H1 (cell line): ENCODE measurements around the gene MMD. TPM values are rescaled to one million over a fixed set of nuclear protein-coding genes. Genes with fewer than 3 reads are reported as not detected.

Experiments
- CTCF ChIA-PET: fragments of 300-600 bp; sonication (Branson Sonifier 250); formaldehyde crosslinking; loops from one replicate; lab custom pipeline; 2021; ENCODE audit not compliant: partially characterized antibody; lab: Charles Lee
- POLR2A ChIA-PET: fragments of 300-600 bp; sonication (Branson Sonifier 250); formaldehyde crosslinking; loops from one replicate; lab custom pipeline; 2021; ENCODE audit warnings: inconsistent platforms; ENCODE audit not compliant: partially characterized antibody; lab: Charles Lee
- DNase-seq, 2 experiments: peaks; one replicate each; pipeline versions ENCODE4 v3.0.0 to v3.0.0-alpha.2; 2010 to 2022; ENCODE audit warnings: low spot score in 2 of 2, low read depth in 1 of 2, mixed read lengths in 1 of 2
- FAIRE-seq: peaks from 2 replicates; lab custom pipeline; 2011; peaks lifted over from hg19 to GRCh38; lab: Jason Lieb, UNC
- H2AFZ ChIP-seq: 2 replicates; pipeline ENCODE4 v1.8.1; 2012; ENCODE audit warnings: low read length, inconsistent platforms
- H2AK5ac ChIP-seq: 2 replicates; pipeline ENCODE4 v1.6.1; 2013; ENCODE audit warnings: low read depth, low read length
- H2BK120ac ChIP-seq: replicated peaks from 2 replicates; pipeline ENCODE3; 2013; ENCODE audit warnings: low read depth, low read length, inconsistent platforms
- H2BK12ac ChIP-seq: 2 replicates; pipeline ENCODE4 v1.6.1; 2013; ENCODE audit warnings: low read depth, low read length
- H2BK15ac ChIP-seq: 2 replicates; pipeline ENCODE4 v1.6.1; 2013; ENCODE audit warnings: low read length
- H2BK20ac ChIP-seq: 2 replicates; pipeline ENCODE4 v1.6.1; 2013; ENCODE audit warnings: low read length
- H2BK5ac ChIP-seq: 2 replicates; pipeline ENCODE4 v1.6.1; 2013; ENCODE audit warnings: low read depth, low read length
- H3K14ac ChIP-seq: 2 replicates; pipeline ENCODE4 v1.6.1; 2013; ENCODE audit warnings: inconsistent platforms; ENCODE audit not compliant: insufficient read length
- H3K18ac ChIP-seq: 2 replicates; pipeline ENCODE4 v1.6.1; 2013; ENCODE audit warnings: low read length; ENCODE audit errors: extremely low read depth
- H3K23ac ChIP-seq: 2 replicates; pipeline ENCODE4 v1.6.1; 2013; ENCODE audit warnings: inconsistent platforms; ENCODE audit not compliant: insufficient read length
- H3K23me2 ChIP-seq: 2 replicates; pipeline ENCODE4 v1.6.1; 2013; ENCODE audit warnings: low read depth, low read length
- H3K27ac ChIP-seq: 2 replicates; pipeline ENCODE4 v1.6.1; 2011; ENCODE audit warnings: low read depth, low read length, inconsistent platforms
- H3K27me3 ChIP-seq, 4 experiments: replicated peaks in 1 of 4; 1 replicate in 1 of 4; 2 replicates in 3 of 4; pipeline versions ENCODE4 v1.6.1 to v1.8.1; 2011 to 2013; ENCODE audit warnings: low read length in 3 of 4, mild to moderate bottlenecking in 3 of 4, inconsistent platforms in 2 of 4, mixed read lengths in 2 of 4, moderate library complexity in 1 of 4; ENCODE audit not compliant: control insufficient read depth in 3 of 4, insufficient read depth in 3 of 4; ENCODE audit errors: extremely low read depth in 1 of 4
- H3K36me3 ChIP-seq, 4 experiments: 2 replicates each; pipeline versions ENCODE4 v1.6.1 to v1.8.1; 2011 to 2013; ENCODE audit warnings: mild to moderate bottlenecking in 4 of 4, low read length in 3 of 4, moderate library complexity in 2 of 4, control low read depth in 1 of 4, inconsistent platforms in 1 of 4; ENCODE audit not compliant: insufficient read depth in 4 of 4, control insufficient read depth in 2 of 4
- H3K4ac ChIP-seq: replicated peaks from 2 replicates; pipeline ENCODE3; 2013; ENCODE audit warnings: low read length, low read depth, mixed read lengths, inconsistent platforms; ENCODE audit not compliant: insufficient read length
- H3K4me1 ChIP-seq, 4 experiments: replicated peaks in 1 of 4; 1 replicate in 1 of 4; 2 replicates in 3 of 4; pipeline versions ENCODE4 v1.6.1 to v1.8.1; 2011 to 2013; ENCODE audit warnings: low read length in 3 of 4, inconsistent platforms in 2 of 4, mixed read lengths in 1 of 4; ENCODE audit not compliant: insufficient read depth in 4 of 4, control insufficient read depth in 3 of 4
- H3K4me2 ChIP-seq, 2 experiments: 2 replicates each; pipeline versions ENCODE4 v1.6.1 to v1.8.1; 2011 to 2013; ENCODE audit warnings: low read depth in 2 of 2, low read length in 2 of 2, control low read depth in 1 of 2, inconsistent platforms in 1 of 2, mild to moderate bottlenecking in 1 of 2; ENCODE audit not compliant: insufficient read depth in 1 of 2
- H3K4me3 ChIP-seq, 4 experiments: fragments of 200-600, 300-600 bp in 1 of 4; sonication (generic), shearing (Covaris generic), sonication (Bioruptor Twin) in 1 of 4; 2 replicates each; pipeline versions ENCODE4 v1.5.1 to v1.8.1; 2011 to 2016; ENCODE audit warnings: low read length in 4 of 4, low read depth in 3 of 4, control low read depth in 2 of 4, inconsistent platforms in 2 of 4, mild to moderate bottlenecking in 2 of 4, mixed read lengths in 1 of 4, moderate library complexity in 1 of 4; ENCODE audit not compliant: insufficient read depth in 2 of 4; ENCODE audit errors: extremely low read depth in 1 of 4
- H3K56ac ChIP-seq: replicated peaks from 2 replicates; pipeline ENCODE3; 2013; ENCODE audit warnings: low read depth, mild to moderate bottlenecking, mixed read lengths, low read length, inconsistent platforms; ENCODE audit not compliant: insufficient read length
- H3K79me1 ChIP-seq: 2 replicates; pipeline ENCODE4 v1.6.1; 2013; ENCODE audit warnings: low read depth, low read length, control low read depth
- H3K79me2 ChIP-seq, 2 experiments: 2 replicates each; pipeline versions ENCODE4 v1.6.1 to v1.8.1; 2012 to 2013; ENCODE audit warnings: low read length in 2 of 2, mild to moderate bottlenecking in 2 of 2, inconsistent platforms in 1 of 2; ENCODE audit not compliant: insufficient read depth in 2 of 2, control insufficient read depth in 1 of 2
- H3K9ac ChIP-seq, 4 experiments: replicated peaks in 1 of 4; 1 replicate in 1 of 4; 2 replicates in 3 of 4; pipeline versions ENCODE4 v1.6.1 to v1.8.1; 2011 to 2013; ENCODE audit warnings: low read depth in 3 of 4, low read length in 3 of 4, control low read depth in 2 of 4, mild to moderate bottlenecking in 2 of 4, moderate library complexity in 2 of 4, inconsistent platforms in 1 of 4; ENCODE audit errors: extremely low read depth in 1 of 4
- H3K9me3 ChIP-seq, 2 experiments: 2 replicates each; pipeline versions ENCODE4 v1.6.1 to v1.8.1; 2012 to 2013; ENCODE audit warnings: mild to moderate bottlenecking in 2 of 2, moderate library complexity in 2 of 2, control low read depth in 1 of 2, inconsistent platforms in 1 of 2, low read depth in 1 of 2, low read length in 1 of 2, mixed read lengths in 1 of 2; ENCODE audit not compliant: insufficient read depth in 2 of 2
- H4K20me1 ChIP-seq, 2 experiments: replicated peaks in 1 of 2; 2 replicates each; pipeline versions ENCODE3 to v1.8.1; 2011 to 2013; ENCODE audit warnings: inconsistent platforms in 2 of 2, low read length in 2 of 2, mild to moderate bottlenecking in 1 of 2; ENCODE audit not compliant: insufficient read depth in 2 of 2, control insufficient read depth in 1 of 2
- H4K5ac ChIP-seq: 2 replicates; pipeline ENCODE4 v1.6.1; 2013; ENCODE audit warnings: low read length, low read depth, mixed read lengths, inconsistent platforms; ENCODE audit not compliant: insufficient read length
- H4K8ac ChIP-seq: 2 replicates; pipeline ENCODE4 v1.8.0; 2013; ENCODE audit warnings: mild to moderate bottlenecking, moderate library complexity, low read length, inconsistent platforms; ENCODE audit not compliant: insufficient read depth; ENCODE audit errors: extremely low read depth
- H4K91ac ChIP-seq: replicated peaks from 2 replicates; pipeline ENCODE3; 2013; ENCODE audit warnings: low read length, mixed read lengths, inconsistent platforms; ENCODE audit not compliant: insufficient read length
- POU5F1 ChIP-seq: IDR thresholded peaks from 2 replicates; pipeline ENCODE4 v1.6.1; 2011; ENCODE audit warnings: low read depth, mild to moderate bottlenecking, low read length, moderate library complexity
- SIRT6 ChIP-seq: IDR thresholded peaks from one replicate; pipeline ENCODE4 v1.7.1; 2012; ENCODE audit warnings: low read length, inconsistent platforms
- WGBS, 2 experiments: shearing (Covaris generic) in 1 of 2; methylation state at CpG; one replicate each; pipeline versions ENCODE4 v1.1.6 to v1.1.7; 2013 to 2015; ENCODE audit warnings: low lambda C conversion rate in 2 of 2, mixed read lengths in 2 of 2, inconsistent platforms in 1 of 2, low coverage in 1 of 2, missing lambda C conversion rate in 1 of 2; ENCODE audit not compliant: insufficient replicate concordance in 2 of 2, insufficient coverage in 1 of 2, insufficient read length in 1 of 2; ENCODE audit errors: extremely low coverage in 1 of 2, missing lambda C conversion rate in 1 of 2; 5-methylcytosine and 5-hydroxymethylcytosine counted together
- polyA plus RNA-seq, 7 experiments: library from polyadenylated mRNA; depleted of rRNA in 3 of 7; stranded (reverse) in 5 of 7; unstranded in 2 of 7; fragments of >200 nt in 5 of 7; fragments of 200-250 nt in 2 of 7; gene quantifications; 1 replicate in 5 of 7; 2 replicates in 1 of 7; 4 replicates in 1 of 7; pipeline versions ENCODE4 v1.2.1 to v1.2.3, GENCODE V29; 2011 to 2013; ENCODE audit warnings: missing spikeins in 2 of 7, mixed read lengths in 2 of 7
- total RNA-seq: library from RNA; stranded (reverse); fragmentation: NEBNext Ultra II Directional; extraction: Animal tissue kit (Norgen Biotek cat#: 25700); gene quantifications from 2 replicates; pipeline ENCODE4 v1.2.1, GENCODE V29; 2021
- TF ChIP-seq, protein P1 (sequence below): IDR thresholded peaks from 2 replicates; pipeline ENCODE4 v1.6.1; 2011; ENCODE audit warnings: low read length, improper control_type of control experiment

Gene MMD
- total and polyA plus RNA-seq, 2 of the 8 experiments (the other 6 are each of a cell fraction or from before 2014, with no cell fraction given) = 28.2 to 37.8 TPM

DNA sequence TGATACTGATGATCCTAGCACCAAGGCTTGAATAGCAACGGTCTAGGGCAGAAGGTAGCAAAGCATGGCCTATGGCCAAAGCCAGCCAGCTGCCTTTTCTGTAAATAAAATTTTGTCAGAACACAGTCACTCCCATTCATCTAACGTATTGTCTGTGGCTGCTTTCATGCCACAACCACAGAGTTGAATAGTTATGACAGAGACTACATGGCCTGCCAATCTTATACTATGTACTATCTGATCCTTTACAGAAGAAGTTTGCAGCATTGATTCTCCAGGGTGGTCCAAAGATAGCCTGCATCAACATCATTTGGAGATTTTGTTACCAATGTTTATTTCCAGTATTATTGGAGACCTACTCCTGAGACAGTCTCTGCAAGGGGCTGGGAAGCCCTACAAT lies 19.9 kb upstream of the MMD start:
- Histone ChIP-seq H3K14ac (no peak overlapping the region), H2BK120ac (no peak overlapping the region), H2BK5ac (no peak overlapping the region), H3K4me3 (no peak overlapping the region), H3K18ac (no peak overlapping the region), H2AFZ (no peak overlapping the region), H3K4ac (no peak overlapping the region), H4K20me1 (no peaks in the 10 kb centered on the region), H3K4me1 (peaks cover 0 to 7% (median 4%) of the 10 kb centered on the region in 4 experiments; a peak in 3 of 7 replicates), H3K27ac (no peak overlapping the region), H4K91ac (no peak overlapping the region), H2BK20ac (no peak overlapping the region), H4K5ac (no peak overlapping the region), H3K79me1 (no peaks in the 10 kb centered on the region), H3K23ac (no peak overlapping the region), H3K36me3 (no peaks in the 10 kb centered on the region), H3K4me2 (no peak overlapping the region), H3K9ac (no peak overlapping the region), H3K27me3 (no peaks in the 10 kb centered on the region), H3K56ac (no peak overlapping the region), H3K79me2 (no peaks in the 10 kb centered on the region), H2BK15ac (no peak overlapping the region), H2BK12ac (no peak overlapping the region), H2AK5ac (no peak overlapping the region), H4K8ac (no peak overlapping the region), H3K23me2 (no peaks in the 10 kb centered on the region), H3K9me3 (no peaks in the 10 kb centered on the region)
- POLR2A ChIA-PET = interaction anchor here (0.7 to 1.3 kb wide), 2 partner anchors 9 to 21 kb away, joined by 3 read pairs; no protein-coding TSS in a partner anchor
- DNase-seq = no peak
- WGBS, 2 experiments = 78% methylated on average over 2 of the region's 2 CpGs; no CpG with 5 or more reads in 1 of the 2 experiments
- FAIRE-seq = no peak
- CTCF ChIA-PET = interaction anchor here (1.1 to 1.6 kb wide), 2 partner anchors 25 to 60 kb away, joined by 3 to 5 read pairs; no protein-coding TSS in a partner anchor
- TF ChIP-seq SIRT6 (no peak), POU5F1 (no peak)
- TF ChIP-seq, protein P1, sequence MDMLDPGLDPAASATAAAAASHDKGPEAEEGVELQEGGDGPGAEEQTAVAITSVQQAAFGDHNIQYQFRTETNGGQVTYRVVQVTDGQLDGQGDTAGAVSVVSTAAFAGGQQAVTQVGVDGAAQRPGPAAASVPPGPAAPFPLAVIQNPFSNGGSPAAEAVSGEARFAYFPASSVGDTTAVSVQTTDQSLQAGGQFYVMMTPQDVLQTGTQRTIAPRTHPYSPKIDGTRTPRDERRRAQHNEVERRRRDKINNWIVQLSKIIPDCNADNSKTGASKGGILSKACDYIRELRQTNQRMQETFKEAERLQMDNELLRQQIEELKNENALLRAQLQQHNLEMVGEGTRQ = no peak
